Loucy (cell line): Measurements from ENCODE around the gene CHDH.

ENCODE experiments used
- H2AFZ ChIP-seq: fragments of 200-600 bp; sonication (generic); 2 replicates; pipeline ENCODE4 v1.6.0; 2016; ENCODE audit warnings: antibody characterized with exemption, mild to moderate bottlenecking, low read length, moderate library complexity
- H3F3A ChIP-seq: fragments of 200-600 bp; 2 replicates; pipeline ENCODE4 v1.6.0; 2016; ENCODE audit warnings: antibody characterized with exemption, low read depth, mild to moderate bottlenecking
- H3K27me3 ChIP-seq: fragments of 200-600 bp; sonication (generic); 2 replicates; pipeline ENCODE4 v1.6.1; 2014; ENCODE audit warnings: low read length, mild to moderate bottlenecking; ENCODE audit not compliant: insufficient read depth, poor library complexity, severe bottlenecking
- H3K36me3 ChIP-seq: fragments of 200-600 bp; sonication (generic); 2 replicates; pipeline ENCODE4 v1.6.1; 2016; ENCODE audit warnings: low read length; ENCODE audit not compliant: insufficient read depth
- H3K4me1 ChIP-seq: fragments of 200-600 bp; sonication (generic); 2 replicates; pipeline ENCODE4 v1.5.1; 2014; ENCODE audit warnings: low read length, mild to moderate bottlenecking; ENCODE audit not compliant: insufficient read depth, poor library complexity, severe bottlenecking
- H3K4me2 ChIP-seq: fragments of 200-600 bp; sonication (generic); 2 replicates; pipeline ENCODE4 v1.6.0; 2014; ENCODE audit warnings: antibody characterized with exemption, low read length, low read depth, mild to moderate bottlenecking; ENCODE audit not compliant: poor library complexity, severe bottlenecking
- H3K4me3 ChIP-seq: fragments of 200-600 bp; sonication (generic); 2 replicates; pipeline ENCODE4 v1.5.1; 2014; ENCODE audit warnings: low read length, mild to moderate bottlenecking, mixed read lengths; ENCODE audit not compliant: poor library complexity, severe bottlenecking
- H3K79me2 ChIP-seq: fragments of 200-600 bp; sonication (generic); 2 replicates; pipeline ENCODE4 v1.6.1; 2014; ENCODE audit warnings: low read length; ENCODE audit not compliant: insufficient read depth
- H3K9ac ChIP-seq: fragments of 200-600 bp; sonication (generic); 2 replicates; pipeline ENCODE4 v1.6.0; 2014; ENCODE audit warnings: mild to moderate bottlenecking, low read depth, low read length, moderate library complexity; ENCODE audit not compliant: poor library complexity, severe bottlenecking
- H3K9me2 ChIP-seq: fragments of 200-600 bp; sonication (generic); replicated peaks from 2 replicates; pipeline ENCODE4 v1.6.1; 2016; ENCODE audit warnings: low read depth, low read length, mixed read lengths
- H3K9me3 ChIP-seq: fragments of 200-600 bp; sonication (generic); 2 replicates; pipeline ENCODE4 v1.6.1; 2014; ENCODE audit warnings: mild to moderate bottlenecking, antibody characterized with exemption, low read length, low read depth; ENCODE audit not compliant: insufficient read depth
- H4K20me1 ChIP-seq: fragments of 200-600 bp; sonication (generic); 2 replicates; pipeline ENCODE4 v1.6.0; 2014; ENCODE audit warnings: antibody characterized with exemption, low read length, mild to moderate bottlenecking; ENCODE audit not compliant: insufficient read depth, poor library complexity, severe bottlenecking
- EZH2phosphoT487 ChIP-seq: fragments of 200-600 bp; IDR thresholded peaks from 2 replicates; pipeline ENCODE4 v1.6.1; 2018; ENCODE audit warnings: antibody characterized with exemption, mild to moderate bottlenecking, moderate library complexity, borderline replicate concordance
- TF ChIP-seq, protein P1 (sequence below): fragments of 200-600 bp; sonication (generic); conservative IDR thresholded peaks from 2 replicates; pipeline ENCODE4 v1.5.1; 2014; ENCODE audit warnings: mild to moderate bottlenecking, antibody characterized with exemption, low read length

Gene CHDH

GRCh38 chr3:53845103-53845880, 927 bp downstream of the CHDH start:
- H3K9me3 ChIP-seq: no peaks in the 10 kb centered on the region
- no peak overlapping the region for H3K9ac ChIP-seq
- no peaks in the 10 kb centered on the region for H3K9me2 ChIP-seq
- H4K20me1 ChIP-seq: no peaks in the 10 kb centered on the region
- H3F3A ChIP-seq: no peaks in the 10 kb centered on the region
- H3K4me2 ChIP-seq: no peak overlapping the region
- H2AFZ ChIP-seq: no peak overlapping the region
- H3K4me3 ChIP-seq: no peak overlapping the region
- H3K4me1 ChIP-seq: no peaks in the 10 kb centered on the region
- no peaks in the 10 kb centered on the region for H3K27me3 ChIP-seq
- no peaks in the 10 kb centered on the region for H3K79me2 ChIP-seq
- TF ChIP-seq, protein P1, sequence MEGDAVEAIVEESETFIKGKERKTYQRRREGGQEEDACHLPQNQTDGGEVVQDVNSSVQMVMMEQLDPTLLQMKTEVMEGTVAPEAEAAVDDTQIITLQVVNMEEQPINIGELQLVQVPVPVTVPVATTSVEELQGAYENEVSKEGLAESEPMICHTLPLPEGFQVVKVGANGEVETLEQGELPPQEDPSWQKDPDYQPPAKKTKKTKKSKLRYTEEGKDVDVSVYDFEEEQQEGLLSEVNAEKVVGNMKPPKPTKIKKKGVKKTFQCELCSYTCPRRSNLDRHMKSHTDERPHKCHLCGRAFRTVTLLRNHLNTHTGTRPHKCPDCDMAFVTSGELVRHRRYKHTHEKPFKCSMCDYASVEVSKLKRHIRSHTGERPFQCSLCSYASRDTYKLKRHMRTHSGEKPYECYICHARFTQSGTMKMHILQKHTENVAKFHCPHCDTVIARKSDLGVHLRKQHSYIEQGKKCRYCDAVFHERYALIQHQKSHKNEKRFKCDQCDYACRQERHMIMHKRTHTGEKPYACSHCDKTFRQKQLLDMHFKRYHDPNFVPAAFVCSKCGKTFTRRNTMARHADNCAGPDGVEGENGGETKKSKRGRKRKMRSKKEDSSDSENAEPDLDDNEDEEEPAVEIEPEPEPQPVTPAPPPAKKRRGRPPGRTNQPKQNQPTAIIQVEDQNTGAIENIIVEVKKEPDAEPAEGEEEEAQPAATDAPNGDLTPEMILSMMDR: no peak
- no peak for TF ChIP-seq EZH2phosphoT487
- no peaks in the 10 kb centered on the region for H3K36me3 ChIP-seq

GRCh38 chr3:53844262-53845102, 1.7 kb downstream of the CHDH start:
- Histone ChIP-seq H3K9me2 (no peaks in the 10 kb centered on the region), H3K4me1 (no peaks in the 10 kb centered on the region), H3K9me3 (no peaks in the 10 kb centered on the region), H3K9ac (no peak overlapping the region), H3K4me2 (no peak overlapping the region), H3K4me3 (no peak overlapping the region), H3F3A (no peaks in the 10 kb centered on the region), H4K20me1 (no peaks in the 10 kb centered on the region), H3K79me2 (no peaks in the 10 kb centered on the region), H2AFZ (no peak overlapping the region), H3K27me3 (no peaks in the 10 kb centered on the region), H3K36me3 (no peaks in the 10 kb centered on the region)
- TF ChIP-seq EZH2phosphoT487: no peak
- TF ChIP-seq, protein P1: no peak

DNA sequence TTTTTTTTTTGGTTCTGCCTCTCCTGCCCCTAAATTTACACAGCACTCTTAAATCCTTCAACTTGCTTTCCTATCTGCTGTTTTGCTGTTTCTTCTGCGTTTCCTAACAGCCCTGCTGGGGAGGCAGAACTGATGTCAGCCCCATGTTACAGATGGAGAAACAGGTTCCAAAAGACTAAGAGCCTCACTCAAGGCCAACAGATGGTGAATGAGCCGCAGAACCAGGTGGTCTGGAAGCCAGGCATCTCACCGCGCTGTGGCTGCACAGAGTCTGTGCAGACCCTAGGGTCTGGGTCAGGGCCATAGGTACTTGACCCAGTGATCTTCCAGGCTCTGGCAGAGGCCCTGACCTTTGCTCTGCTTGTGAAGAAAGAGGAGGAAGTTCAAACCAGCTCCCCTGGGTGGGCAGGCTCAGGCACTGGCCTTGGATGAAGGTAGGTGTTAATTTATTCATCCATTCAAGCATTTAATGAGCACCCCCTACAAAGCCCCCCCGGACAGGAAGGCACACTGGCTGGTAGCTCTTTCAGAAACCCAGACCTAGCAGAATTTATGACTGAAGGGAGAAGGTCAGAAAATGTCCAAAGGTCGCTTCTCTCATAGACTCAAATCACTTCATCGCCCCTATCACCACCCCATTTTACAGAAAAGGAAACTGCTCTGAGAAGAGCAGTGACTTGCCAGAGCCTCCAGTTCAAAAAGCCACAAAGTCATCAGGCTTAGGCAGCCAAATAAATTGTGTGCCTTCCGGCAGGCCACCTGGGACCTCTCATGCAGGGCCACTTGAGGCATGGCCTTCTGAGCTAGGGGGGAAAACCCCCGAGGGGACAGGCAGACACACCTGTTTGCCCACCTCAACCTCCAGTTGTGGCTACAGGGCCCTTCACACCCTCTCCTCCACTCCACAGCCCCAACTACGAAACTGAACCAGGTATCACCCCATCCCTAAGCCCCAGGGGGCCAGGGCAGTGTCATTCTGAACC, 2.7 kb downstream of the CHDH start:
- Histone ChIP-seq H2AFZ (no peak overlapping the region), H3K27me3 (no peaks in the 10 kb centered on the region), H3K9ac (no peak overlapping the region), H4K20me1 (no peaks in the 10 kb centered on the region), H3K4me1 (no peaks in the 10 kb centered on the region), H3F3A (no peaks in the 10 kb centered on the region), H3K4me3 (no peak overlapping the region), H3K4me2 (no peak overlapping the region), H3K79me2 (no peaks in the 10 kb centered on the region), H3K9me2 (no peaks in the 10 kb centered on the region), H3K36me3 (no peaks in the 10 kb centered on the region), H3K9me3 (no peaks in the 10 kb centered on the region)
- no peak for TF ChIP-seq EZH2phosphoT487
- TF ChIP-seq, protein P1: no peak
